IMR-90 (cell line): ENCODE data around the gene BMPER. TPM values are rescaled to one million over a fixed set of nuclear protein-coding genes. Genes with fewer than 3 reads are reported as not detected.
A peak's percentile ranks its signal among the peaks of the same experiment; 100 is the strongest.

ENCODE experiments used
- ATAC-seq: fragments of 200-7000 bp; cut with Tn5 transposase; 2 replicates; pipeline ENCODE4 v1.9.1; 2020; ENCODE audit warnings: low read depth, mild to moderate bottlenecking, moderate library complexity
- BruUV-seq: library from RNA; stranded (reverse); fragments of 400-500 nt; replicated peaks from 2 replicates; lab custom pipeline; 2021; lab: Mats Ljungman, UMichigan
- CTCF ChIA-PET: fragments of 300-600 bp; formaldehyde crosslinking; extraction: SDS; loops from one replicate; lab custom pipeline; 2021; ENCODE audit warnings: antibody characterized with exemption; lab: Yijun Ruan, JAX
- POLR2A ChIA-PET: fragments of 300-600 bp; sonication (Branson Sonifier 250); formaldehyde crosslinking; loops from one replicate; lab custom pipeline; 2022; ENCODE audit warnings: antibody characterized with exemption; ENCODE audit not compliant: unreplicated experiment; lab: Charles Lee
- DNase-seq: peaks from one replicate; pipeline ENCODE4 v3.0.0; 2013
- H2AFZ ChIP-seq: replicated peaks from 2 replicates; pipeline ENCODE3; 2013; ENCODE audit warnings: low read length, mild to moderate bottlenecking; ENCODE audit not compliant: poor library complexity
- H2AK5ac ChIP-seq: 2 replicates; pipeline ENCODE4 v1.6.1; 2013; ENCODE audit warnings: low read depth, low read length, inconsistent platforms
- H2AK9ac ChIP-seq: replicated peaks from 2 replicates; pipeline ENCODE3; 2013; ENCODE audit warnings: mild to moderate bottlenecking, low read depth, low read length, moderate library complexity; ENCODE audit not compliant: poor library complexity
- H2BK120ac ChIP-seq: 2 replicates; pipeline ENCODE4 v1.6.1; 2013; ENCODE audit warnings: low read depth, low read length, inconsistent platforms
- H2BK15ac ChIP-seq: 3 replicates; pipeline ENCODE4 v1.6.1; 2013; ENCODE audit warnings: low read depth, low read length, inconsistent platforms
- H2BK20ac ChIP-seq: 2 replicates; pipeline ENCODE4 v1.6.1; 2013; ENCODE audit warnings: low read depth, mild to moderate bottlenecking, inconsistent platforms, low read length, moderate library complexity
- H2BK5ac ChIP-seq: 2 replicates; pipeline ENCODE4 v1.6.1; 2013; ENCODE audit warnings: mild to moderate bottlenecking, low read depth, low read length, inconsistent platforms; ENCODE audit not compliant: poor library complexity, severe bottlenecking
- H3K14ac ChIP-seq: replicated peaks from 2 replicates; pipeline ENCODE4 v1.6.1; 2013; ENCODE audit warnings: low read depth, low read length, inconsistent platforms
- H3K18ac ChIP-seq: 2 replicates; pipeline ENCODE4 v1.6.1; 2013; ENCODE audit warnings: low read depth, low read length, control low read depth
- H3K23ac ChIP-seq: 2 replicates; pipeline ENCODE4 v1.6.1; 2013; ENCODE audit warnings: low read depth, low read length, inconsistent platforms
- H3K27ac ChIP-seq: 2 replicates; pipeline ENCODE4 v1.5.1; 2013; ENCODE audit warnings: mild to moderate bottlenecking, control low read depth, low read length; ENCODE audit not compliant: insufficient read depth
- H3K27me3 ChIP-seq: 2 replicates; pipeline ENCODE4 v1.6.1; 2013; ENCODE audit warnings: low read length; ENCODE audit not compliant: control insufficient read depth, insufficient read depth
- H3K36me3 ChIP-seq: 2 replicates; pipeline ENCODE4 v1.6.1; 2013; ENCODE audit warnings: low read length, mixed read lengths; ENCODE audit not compliant: control insufficient read depth, insufficient read depth
- H3K4ac ChIP-seq: 2 replicates; pipeline ENCODE4 v1.6.1; 2013; ENCODE audit warnings: low read depth, low read length, inconsistent platforms
- H3K4me1 ChIP-seq: 2 replicates; pipeline ENCODE4 v1.6.1; 2013; ENCODE audit warnings: low read length, mixed read lengths; ENCODE audit not compliant: control insufficient read depth, insufficient read depth
- H3K4me2 ChIP-seq: 2 replicates; pipeline ENCODE4 v1.6.1; 2013; ENCODE audit warnings: low read depth, mild to moderate bottlenecking, control low read depth, low read length, moderate library complexity
- H3K4me3 ChIP-seq: 2 replicates; pipeline ENCODE4 v1.5.1; 2013; ENCODE audit warnings: low read depth, mild to moderate bottlenecking, control low read depth, low read length, moderate library complexity; ENCODE audit not compliant: insufficient read depth
- H3K56ac ChIP-seq: 2 replicates; pipeline ENCODE4 v1.6.1; 2013; ENCODE audit warnings: low read length, inconsistent platforms; ENCODE audit not compliant: insufficient read depth; ENCODE audit errors: extremely low read depth
- H3K79me1 ChIP-seq, 2 experiments: 2 replicates each; pipeline ENCODE4 v1.6.1; 2013; ENCODE audit warnings: low read length in 2 of 2, inconsistent platforms in 1 of 2, low read depth in 1 of 2
- H3K9ac ChIP-seq: 2 replicates; pipeline ENCODE4 v1.6.1; 2013; ENCODE audit warnings: low read depth, low read length, control low read depth
- H3K9me1 ChIP-seq: 2 replicates; pipeline ENCODE4 v1.6.1; 2013; ENCODE audit warnings: low read length, inconsistent platforms; ENCODE audit not compliant: insufficient read depth
- H3K9me3 ChIP-seq: 2 replicates; pipeline ENCODE4 v1.6.1; 2013; ENCODE audit warnings: low read length; ENCODE audit not compliant: control insufficient read depth, insufficient read depth
- H4K20me1 ChIP-seq: 2 replicates; pipeline ENCODE4 v1.6.1; 2013; ENCODE audit warnings: low read length, inconsistent platforms; ENCODE audit not compliant: insufficient read depth
- H4K5ac ChIP-seq: 2 replicates; pipeline ENCODE4 v1.6.1; 2013; ENCODE audit warnings: mild to moderate bottlenecking, low read depth, low read length, control low read depth
- H4K8ac ChIP-seq, 2 experiments: 2 replicates each; pipeline ENCODE4 v1.6.1; 2013; ENCODE audit warnings: low read depth in 2 of 2, low read length in 2 of 2, control low read depth in 1 of 2, inconsistent platforms in 1 of 2
- H4K91ac ChIP-seq: 2 replicates; pipeline ENCODE4 v1.6.1; 2013; ENCODE audit warnings: low read depth, low read length, inconsistent platforms; ENCODE audit not compliant: insufficient read depth
- CEBPB ChIP-seq: IDR thresholded peaks from 2 replicates; pipeline ENCODE4 v1.6.1; 2012; ENCODE audit warnings: low read depth, low read length, improper control_type of control experiment
- CHD1 ChIP-seq: IDR thresholded peaks from 2 replicates; pipeline ENCODE4 v1.6.1; 2012; ENCODE audit warnings: low read depth, low read length, improper control_type of control experiment
- ELK1 ChIP-seq: fragments of 150-350 bp; IDR thresholded peaks from 2 replicates; pipeline ENCODE4 v1.6.1; 2016; ENCODE audit warnings: low read depth, mild to moderate bottlenecking, low read length, moderate library complexity, borderline replicate concordance
- MAFK ChIP-seq: IDR thresholded peaks from 2 replicates; pipeline ENCODE4 v1.6.1; 2012; ENCODE audit warnings: low read depth, low read length, improper control_type of control experiment
- NFE2L2 ChIP-seq: fragments of 150-350 bp; IDR thresholded peaks from 2 replicates; pipeline ENCODE4 v1.6.1; 2016; ENCODE audit warnings: low read depth, mild to moderate bottlenecking, low read length
- RAD21 ChIP-seq: IDR thresholded peaks from 2 replicates; pipeline ENCODE4 v1.6.1; 2012; ENCODE audit warnings: low read length, improper control_type of control experiment
- RCOR1 ChIP-seq: IDR thresholded peaks from 2 replicates; pipeline ENCODE4 v1.6.1; 2012; ENCODE audit warnings: mild to moderate bottlenecking, low read length, improper control_type of control experiment; ENCODE audit not compliant: insufficient replicate concordance
- RFX5 ChIP-seq: IDR thresholded peaks from 2 replicates; pipeline ENCODE4 v1.8.0; 2012; ENCODE audit warnings: low read depth, mild to moderate bottlenecking, low read length, moderate library complexity
- SMC3 ChIP-seq: fragments of 150-350 bp; IDR thresholded peaks from 2 replicates; pipeline ENCODE4 v1.6.1; 2016; ENCODE audit warnings: low read depth, mild to moderate bottlenecking, antibody characterized with exemption, low read length, moderate library complexity
- dilution Hi-C: fragments of 300-500 bp; cut with HindIII; formaldehyde crosslinking; loops from one replicate; pipeline ENCODE4 v1.14.3; 2018; ENCODE audit warnings: low sequenced_read_pairs; ENCODE audit not compliant: unreplicated experiment
- in situ Hi-C: fragments of 300-500 bp; cut with MboI; formaldehyde crosslinking; loops from 3 replicates; pipeline ENCODE4 v1.14.3; 2019; ENCODE audit warnings: low sequenced_read_pairs, inconsistent platforms, mixed read lengths
- intact Hi-C: fragments of 100-400 bp; cut with micrococcal nuclease; formaldehyde crosslinking; loops from 2 replicates; pipeline ENCODE4 v1.10.0; 2022
- polyA plus RNA-seq, 3 experiments: library from polyadenylated mRNA; depleted of rRNA; stranded (reverse); fragments of >200 nt; gene quantifications; 2 replicates each; pipeline ENCODE4 v1.2.3, GENCODE V29; 2012; ENCODE audit warnings: low replicate concordance in 1 of 3
- total RNA-seq: library from RNA; depleted of rRNA; stranded (reverse); fragments of >200 nt; gene quantifications from 2 replicates; pipeline ENCODE4 v1.2.3, GENCODE V29; 2012
- TF ChIP-seq, protein P1 (sequence below): conservative IDR thresholded peaks from 2 replicates; pipeline ENCODE4 v1.5.1; 2012; ENCODE audit warnings: mild to moderate bottlenecking, low read depth, low read length, improper control_type of control experiment

BMPER gene
- total and polyA plus RNA-seq, 2 of the 4 experiments (the other 2 are of a cell fraction): 6.2 to 7.9 TPM

DNA sequence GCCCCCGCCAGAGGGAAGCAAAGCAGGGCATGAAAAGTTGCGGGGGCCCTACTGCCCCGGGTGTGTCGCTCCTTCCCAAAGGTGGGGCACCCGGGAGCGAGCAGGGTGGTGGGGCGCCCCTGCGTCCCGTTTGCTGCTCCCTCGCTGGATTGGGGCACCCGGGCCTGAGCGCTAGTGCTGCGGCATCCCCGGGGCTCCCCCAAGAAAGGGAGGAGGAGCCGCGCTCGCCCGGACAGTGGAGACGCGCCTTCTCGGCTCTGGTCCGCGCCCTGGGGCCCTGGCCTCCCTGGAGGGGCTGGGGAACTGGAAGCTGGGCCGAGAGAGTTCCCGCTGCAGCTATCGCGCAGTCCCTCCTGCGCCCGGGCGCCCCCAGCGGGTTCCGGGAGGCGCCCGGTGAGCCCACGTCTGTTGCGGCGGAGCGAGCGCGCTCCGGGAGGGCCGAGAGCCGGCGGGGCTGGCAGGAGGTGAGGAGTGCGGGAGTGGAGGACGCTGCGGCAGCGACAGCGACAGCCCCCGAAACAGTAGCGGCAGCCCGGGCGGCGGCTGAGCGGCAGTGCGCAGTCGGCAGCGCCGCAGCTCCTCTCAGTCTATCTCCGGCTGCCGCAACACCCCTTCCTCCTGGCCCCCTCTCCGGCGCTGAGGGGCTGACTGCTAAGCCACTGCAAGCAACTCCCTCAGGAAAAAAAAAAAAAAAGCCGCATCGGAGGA lies 504 bp upstream of the BMPER start (continued):
- TF ChIP-seq, protein P1, sequence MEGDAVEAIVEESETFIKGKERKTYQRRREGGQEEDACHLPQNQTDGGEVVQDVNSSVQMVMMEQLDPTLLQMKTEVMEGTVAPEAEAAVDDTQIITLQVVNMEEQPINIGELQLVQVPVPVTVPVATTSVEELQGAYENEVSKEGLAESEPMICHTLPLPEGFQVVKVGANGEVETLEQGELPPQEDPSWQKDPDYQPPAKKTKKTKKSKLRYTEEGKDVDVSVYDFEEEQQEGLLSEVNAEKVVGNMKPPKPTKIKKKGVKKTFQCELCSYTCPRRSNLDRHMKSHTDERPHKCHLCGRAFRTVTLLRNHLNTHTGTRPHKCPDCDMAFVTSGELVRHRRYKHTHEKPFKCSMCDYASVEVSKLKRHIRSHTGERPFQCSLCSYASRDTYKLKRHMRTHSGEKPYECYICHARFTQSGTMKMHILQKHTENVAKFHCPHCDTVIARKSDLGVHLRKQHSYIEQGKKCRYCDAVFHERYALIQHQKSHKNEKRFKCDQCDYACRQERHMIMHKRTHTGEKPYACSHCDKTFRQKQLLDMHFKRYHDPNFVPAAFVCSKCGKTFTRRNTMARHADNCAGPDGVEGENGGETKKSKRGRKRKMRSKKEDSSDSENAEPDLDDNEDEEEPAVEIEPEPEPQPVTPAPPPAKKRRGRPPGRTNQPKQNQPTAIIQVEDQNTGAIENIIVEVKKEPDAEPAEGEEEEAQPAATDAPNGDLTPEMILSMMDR: peak; percentile 36

- H3K56ac ChIP-seq: no peak overlapping the region
- H4K8ac ChIP-seq: no peak overlapping the region
- H2BK5ac ChIP-seq: no peak overlapping the region
- H4K20me1 ChIP-seq: no peaks in the 10 kb centered on the region
- ATAC-seq (no peak), DNase-seq (no peak)
- no peak overlapping the region for H3K4me3 ChIP-seq
- H4K5ac ChIP-seq: no peak overlapping the region
- no peaks in the 10 kb centered on the region for H3K27me3 ChIP-seq
- intact Hi-C loops: loop anchor here (5.0 kb wide), 3 partner anchors 171 to 719 kb away; no protein-coding TSS in a partner anchor
- H3K4me1 ChIP-seq: peaks cover 2% of the 10 kb centered on the region; the same call in 1 of the 2 replicates
- H2BK120ac ChIP-seq: no peak overlapping the region
- no peaks in the 10 kb centered on the region for H3K79me1 ChIP-seq
- no peak overlapping the region for H3K4ac ChIP-seq
- no peak overlapping the region for H2AK5ac ChIP-seq
- H3K9me1 ChIP-seq: no peaks in the 10 kb centered on the region
- POLR2A ChIA-PET: no interaction called here
- H2AK9ac ChIP-seq: no peak overlapping the region
- BruUV-seq: no TSS peak
- no peak overlapping the region for H4K91ac ChIP-seq
- no peak overlapping the region for H3K14ac ChIP-seq
- dilution Hi-C loops: no loop called here
- no peaks in the 10 kb centered on the region for H3K9me3 ChIP-seq
- no peak overlapping the region for H2BK20ac ChIP-seq
- CTCF ChIA-PET: interaction anchor here (0.6 to 2.0 kb wide), 6 partner anchors 15 to 1663 kb away, joined by 3 to 7 read pairs (median 4); no protein-coding TSS in a partner anchor
- no peak overlapping the region for H2BK15ac ChIP-seq
- no peak overlapping the region for H3K27ac ChIP-seq
- H2AFZ ChIP-seq: no peak overlapping the region
- no peak overlapping the region for H3K23ac ChIP-seq
- no peaks in the 10 kb centered on the region for H3K36me3 ChIP-seq
- in situ Hi-C loops: no loop called here
- no peak overlapping the region for H3K18ac ChIP-seq
- H3K9ac ChIP-seq: no peak overlapping the region
- peak overlapping the region; percentile 17; the same call in 1 of the 2 replicates for H3K4me2 ChIP-seq
- no peak for TF ChIP-seq RCOR1
- TF ChIP-seq MAFK: no peak
- no peak for TF ChIP-seq SMC3
- no peak for TF ChIP-seq ELK1
- TF ChIP-seq CHD1: no peak
- TF ChIP-seq, protein P1: no peak
- TF ChIP-seq NFE2L2: no peak
- no peak for TF ChIP-seq RAD21
- TF ChIP-seq CEBPB: no peak
- TF ChIP-seq RFX5: no peak
Observed at GRCh38 chr7:33906697-33907096, 1.4 kb downstream of the BMPER start.
